Colonic mucosa (tissue), 4 donors: Measurements from ENCODE around the gene MCUB. TPM values are rescaled to one million over a fixed set of nuclear protein-coding genes. Genes with fewer than 3 reads are reported as not detected.
"Not testable (repeated sequence)": the region's sequence is repeated elsewhere in the genome, so short reads cannot be mapped to it uniquely, and the experiment has no call there.

Experiments used
- DNase-seq: peaks from one replicate; pipeline ENCODE4 v3.0.0-alpha.2; 2020
- H3K27ac ChIP-seq: fragments of 200-600 bp; one replicate; pipeline ENCODE4 v1.8.0; 2021
- H3K27me3 ChIP-seq: fragments of 200-600 bp; one replicate; pipeline ENCODE4 v1.8.0; 2021
- H3K36me3 ChIP-seq: fragments of 200-600 bp; one replicate; pipeline ENCODE4 v1.8.0; 2021
- H3K4me1 ChIP-seq: fragments of 200-600 bp; one replicate; pipeline ENCODE4 v1.8.0; 2021; ENCODE audit warnings: mild to moderate bottlenecking
- H3K4me3 ChIP-seq: fragments of 200-600 bp; one replicate; pipeline ENCODE4 v1.8.0; 2021
- H3K9ac ChIP-seq, 2 donors: one replicate each; pipeline ENCODE4 v1.7.0; 2013; ENCODE audit warnings: control low read depth in 2 of 2, low read depth in 2 of 2, low read length in 2 of 2
- H3K9me3 ChIP-seq: fragments of 200-600 bp; one replicate; pipeline ENCODE4 v1.8.0; 2021
- CTCF ChIP-seq: fragments of 200-600 bp; IDR thresholded peaks from one replicate; pipeline ENCODE4 v1.8.0; 2022; ENCODE audit warnings: antibody characterized with exemption, mild to moderate bottlenecking
- intact Hi-C: fragments of 100-400 bp; cut with DNase I; formaldehyde crosslinking; loops from one replicate; pipeline ENCODE4 v1.14.1; 2022
- total RNA-seq, 2 donors: library from RNA; stranded (reverse); fragmentation: NEBNext Ultra II Directional in 1 of 2; extraction: Animal tissue kit (Norgen Biotek cat#: 25700) in 1 of 2; gene quantifications; one replicate each; pipeline ENCODE4 v1.2.1, GENCODE V29; 2021
- donor health status: healthy.
- donor health status: DM: no; HTN: no; CAD: no.
- donor health status: DM: no; HTN: no; CAD: no.

MCUB gene
- 10 to 100 TPM; 10.4 to 11.7 TPM for total RNA-seq

DNA sequence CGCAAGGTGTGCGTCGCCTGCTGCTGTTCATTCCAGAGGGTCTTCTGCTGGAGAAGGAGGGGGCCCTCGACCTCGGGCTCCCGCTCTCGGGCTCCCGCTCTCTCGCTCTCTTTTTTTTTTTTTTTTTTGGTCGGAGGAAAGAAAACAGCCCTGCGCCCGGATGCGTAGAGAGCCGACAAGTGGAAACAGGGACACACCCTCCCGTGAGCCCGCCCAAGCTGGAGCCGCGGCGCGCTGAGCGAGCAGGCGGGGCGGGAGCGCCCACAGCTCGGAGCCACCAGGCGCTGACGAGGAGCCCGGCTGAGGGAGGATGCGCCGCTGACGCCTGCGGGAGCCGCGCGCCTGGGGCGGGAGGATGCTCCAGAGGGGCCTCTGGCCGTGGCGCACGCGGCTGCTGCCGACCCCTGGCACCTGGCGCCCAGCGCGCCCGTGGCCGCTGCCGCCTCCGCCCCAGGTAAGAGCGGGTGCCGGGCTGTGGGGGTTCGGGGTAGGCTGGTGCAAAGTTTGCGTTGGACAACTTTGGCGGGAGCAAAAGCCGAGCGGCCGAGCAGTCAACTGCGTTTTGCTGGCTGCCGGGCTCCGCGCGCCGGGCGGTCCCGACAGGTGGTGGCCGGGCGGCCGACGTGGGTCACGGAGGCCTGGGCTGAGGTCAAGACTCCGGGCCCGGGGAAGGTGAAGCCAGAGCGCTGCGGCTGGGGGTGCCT, at the start of gene MCUB:
Gene MCUB, plus strand, starts transcription at position 264 of the 704 bp plus-strand sequence. Its CDS starts 92 bp downstream, at position 356.
- peak within 1 kb of the TSS; percentile 76 to 78 for H3K9ac ChIP-seq
- TF ChIP-seq CTCF: no peak
- intact Hi-C loops: loop anchor here (10.0 kb wide), 2 partner anchors 125 to 255 kb away; partner anchors contain the start of genes GAR1 and SEC24B
- no peaks in the 10 kb centered on the region for H3K9me3 ChIP-seq
- no peaks in the 10 kb centered on the region for H3K36me3 ChIP-seq
- peak within 1 kb of the TSS; percentile 84 for H3K4me3 ChIP-seq
- H3K27me3 ChIP-seq: no peaks in the 10 kb centered on the region
- H3K27ac ChIP-seq: peak within 1 kb of the TSS; percentile 91
- peak; percentile 90 for DNase-seq
- H3K4me1 ChIP-seq: no peaks in the 10 kb centered on the region

GRCh38 chr4:109510687-109511086, 49.4 kb upstream of the MCUB start:
- Histone ChIP-seq H3K9ac (no peak overlapping the region), H3K9me3 (no peaks in the 10 kb centered on the region), H3K36me3 (no peaks in the 10 kb centered on the region), H3K4me1 (no peaks in the 10 kb centered on the region), H3K27me3 (no peaks in the 10 kb centered on the region), H3K27ac (no peak overlapping the region), H3K4me3 (no peak overlapping the region)
- TF ChIP-seq CTCF: no peak
- no peak for DNase-seq
- intact Hi-C loops: no loop called here

DNA sequence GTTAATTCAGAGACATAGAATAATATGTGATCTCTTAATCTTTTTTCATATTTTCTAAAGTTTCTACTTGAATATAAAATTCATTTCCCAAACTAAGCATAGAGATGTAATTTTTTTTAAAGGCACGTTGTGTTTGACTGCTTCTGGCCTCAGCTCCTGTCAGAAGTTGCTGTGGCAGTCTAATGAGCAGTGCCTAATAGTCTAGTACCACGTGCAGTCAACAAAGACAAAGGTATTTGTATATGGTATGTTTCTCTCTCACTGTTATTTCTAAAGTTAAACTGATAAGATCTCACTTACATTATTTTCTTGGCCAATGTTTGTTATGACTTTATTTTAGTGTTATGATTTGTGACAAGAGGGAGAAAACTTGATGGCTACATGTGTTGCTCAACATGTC, 48.6 kb upstream of the MCUB start:
- intact Hi-C loops: no loop called here
- H3K36me3 ChIP-seq: no peaks in the 10 kb centered on the region
- H3K4me1 ChIP-seq: no peaks in the 10 kb centered on the region

DNA sequence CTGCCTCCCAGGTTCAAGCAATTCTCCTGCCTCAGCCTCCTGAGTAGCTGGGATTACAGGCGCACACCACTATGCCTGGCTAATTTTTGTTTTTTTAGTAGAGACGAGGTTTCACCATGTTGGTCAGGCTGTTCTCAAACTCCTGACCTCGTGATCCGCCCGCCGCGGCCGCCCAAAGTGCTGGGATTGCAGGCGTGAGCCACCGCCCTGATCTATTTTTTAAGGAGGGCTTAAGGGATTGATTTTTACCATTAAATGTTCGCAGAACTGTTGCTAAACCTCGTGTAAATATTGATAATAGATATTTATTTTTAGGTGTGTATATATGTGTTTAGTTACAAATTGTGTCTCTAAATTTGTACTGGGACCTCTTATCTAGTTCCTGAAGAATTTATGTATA, 46.7 kb upstream of the MCUB start:
- DNase-seq, H3K36me3 ChIP-seq, intact Hi-C loops, H3K4me1 ChIP-seq, H3K9ac ChIP-seq, H3K27me3 ChIP-seq, H3K4me3 ChIP-seq, H3K9me3 ChIP-seq, H3K27ac ChIP-seq: not testable (repeated sequence)

More for the DNA sequence above, 48.6 kb upstream of the MCUB start:
- Histone ChIP-seq H3K4me3 (no peak overlapping the region), H3K27me3 (no peaks in the 10 kb centered on the region), H3K27ac (no peak overlapping the region), H3K9ac (no peak overlapping the region), H3K9me3 (no peaks in the 10 kb centered on the region)
- no peak for DNase-seq
- no peak for TF ChIP-seq CTCF

- TF ChIP-seq CTCF: no peak
- intact Hi-C loops: no loop called here
- Histone ChIP-seq H3K36me3 (peaks cover 13% of the 10 kb centered on the region), H3K9me3 (no peaks in the 10 kb centered on the region), H3K9ac (no peak overlapping the region), H3K4me3 (no peak overlapping the region), H3K4me1 (no peaks in the 10 kb centered on the region), H3K27ac (no peak overlapping the region), H3K27me3 (no peaks in the 10 kb centered on the region)
- no peak for DNase-seq
Measured at GRCh38 chr4:109532182-109532581, 27.9 kb upstream of the MCUB start.

GRCh38 chr4:109545401-109545800, 14.6 kb upstream of the MCUB start:
- H3K4me1 ChIP-seq: no peaks in the 10 kb centered on the region
- H3K27ac ChIP-seq: no peak overlapping the region
- intact Hi-C loops: no loop called here
- no peak for TF ChIP-seq CTCF
- H3K4me3 ChIP-seq: no peak overlapping the region
- H3K9me3 ChIP-seq: no peaks in the 10 kb centered on the region
- no peaks in the 10 kb centered on the region for H3K27me3 ChIP-seq
- no peaks in the 10 kb centered on the region for H3K36me3 ChIP-seq
- H3K9ac ChIP-seq: no peak overlapping the region
- no peak for DNase-seq
